WTC11 (cell line): ENCODE data around the gene CRABP2. TPM values are rescaled to one million over a fixed set of nuclear protein-coding genes. Genes with fewer than 3 reads are reported as not detected.

Experiments
- ATAC-seq: fragments of 200-7000 bp; cut with Tn5 transposase; 2 replicates; pipeline ENCODE4 v1.10.0; 2021; ENCODE audit warnings: mild to moderate bottlenecking, moderate library complexity
- CTCF ChIA-PET: fragments of 300-600 bp; sonication (Branson Sonifier 250); formaldehyde crosslinking; loops from one replicate; lab custom pipeline; 2021; ENCODE audit warnings: antibody characterized with exemption; lab: Charles Lee
- POLR2A ChIA-PET: fragments of 350-600 bp; sonication (Branson Sonifier 250); formaldehyde crosslinking; loops from one replicate; lab custom pipeline; 2021; ENCODE audit warnings: antibody characterized with exemption; lab: Charles Lee
- DNase-seq: peaks from one replicate; pipeline ENCODE4 v3.0.0; 2021; ENCODE audit warnings: low spot score
- H3K27ac Mint-ChIP-seq: 2 replicates; pipeline ENCODE4 v1.8.0; 2021; ENCODE audit warnings: mixed read lengths
- H3K27me3 Mint-ChIP-seq: 2 replicates; pipeline ENCODE4 v1.8.0; 2021; ENCODE audit warnings: low read depth, mild to moderate bottlenecking, moderate library complexity, mixed read lengths
- H3K36me3 Mint-ChIP-seq: 2 replicates; pipeline ENCODE4 v1.8.0; 2021; ENCODE audit warnings: mixed read lengths
- H3K4me1 Mint-ChIP-seq: 2 replicates; pipeline ENCODE4 v1.8.0; 2022; ENCODE audit warnings: mixed read lengths
- H3K4me3 Mint-ChIP-seq: 2 replicates; pipeline ENCODE4 v1.8.0; 2021; ENCODE audit warnings: mild to moderate bottlenecking, moderate library complexity, mixed read lengths
- H3K9me3 Mint-ChIP-seq: 2 replicates; pipeline ENCODE4 v1.8.0; 2021; ENCODE audit warnings: mixed read lengths
- CDX4 ChIP-seq: fragments of 250-450 bp; sonication (Bioruptor Pico); IDR thresholded peaks from 2 replicates; pipeline ENCODE4 v1.9.0; 2021; ENCODE audit warnings: moderate library complexity, mild to moderate bottlenecking, inconsistent platforms, borderline replicate concordance
- CREB1 ChIP-seq: sonication (generic); formaldehyde crosslinking; IDR thresholded peaks from 2 replicates; pipeline ENCODE4 v1.8.0; 2023; ENCODE audit warnings: mild to moderate bottlenecking, missing genetic modification reagents
- E2F5 ChIP-seq: sonication (generic); formaldehyde crosslinking; IDR thresholded peaks from 2 replicates; pipeline ENCODE4 v1.8.1; 2022; ENCODE audit warnings: mild to moderate bottlenecking, moderate library complexity, missing genetic modification reagents
- ELF4 ChIP-seq: sonication (generic); formaldehyde crosslinking; IDR thresholded peaks from 2 replicates; pipeline ENCODE4 v1.8.1; 2022; ENCODE audit warnings: low read depth, mild to moderate bottlenecking, moderate library complexity, missing genetic modification reagents
- ESRRA ChIP-seq: sonication (generic); formaldehyde crosslinking; IDR thresholded peaks from 2 replicates; pipeline ENCODE4 v1.8.1; 2022; ENCODE audit warnings: mild to moderate bottlenecking, missing genetic modification reagents, borderline replicate concordance
- FOXJ3 ChIP-seq: sonication (generic); formaldehyde crosslinking; IDR thresholded peaks from 2 replicates; pipeline ENCODE4 v1.9.0; 2021; ENCODE audit warnings: missing genetic modification reagents, mild to moderate bottlenecking, borderline replicate concordance
- GABPB1 ChIP-seq: sonication (generic); formaldehyde crosslinking; IDR thresholded peaks from 2 replicates; pipeline ENCODE4 v1.8.1; 2023; ENCODE audit warnings: mild to moderate bottlenecking, missing genetic modification reagents
- GRHL2 ChIP-seq: fragments of 250-450 bp; sonication (Bioruptor Pico); IDR thresholded peaks from 2 replicates; pipeline ENCODE4 v1.8.0; 2022; ENCODE audit warnings: mild to moderate bottlenecking, moderate library complexity; ENCODE audit not compliant: insufficient replicate concordance, severe bottlenecking
- JAZF1 ChIP-seq: fragments of 250-450 bp; sonication (Bioruptor Pico); IDR thresholded peaks from 2 replicates; pipeline ENCODE4 v1.9.0; 2021; ENCODE audit warnings: moderate library complexity, mild to moderate bottlenecking, inconsistent platforms
- SMAD3 ChIP-seq: sonication (generic); formaldehyde crosslinking; IDR thresholded peaks from 2 replicates; pipeline ENCODE4 v1.8.0; 2022; ENCODE audit warnings: missing genetic modification reagents, mild to moderate bottlenecking, borderline replicate concordance
- SOX15 ChIP-seq: fragments of 250-450 bp; sonication (Bioruptor Pico); IDR thresholded peaks from 2 replicates; pipeline ENCODE4 v1.9.0; 2021; ENCODE audit warnings: mild to moderate bottlenecking
- SP1 ChIP-seq: sonication (generic); formaldehyde crosslinking; conservative IDR thresholded peaks from 2 replicates; pipeline ENCODE4 v1.8.1; 2022; ENCODE audit warnings: missing genetic modification reagents
- TEAD1 ChIP-seq: sonication (generic); formaldehyde crosslinking; IDR thresholded peaks from 2 replicates; pipeline ENCODE4 v1.8.0; 2022; ENCODE audit warnings: mild to moderate bottlenecking, missing genetic modification reagents
- USF2 ChIP-seq: sonication (generic); formaldehyde crosslinking; IDR thresholded peaks from 2 replicates; pipeline ENCODE4 v1.8.1; 2023; ENCODE audit warnings: mild to moderate bottlenecking, missing genetic modification reagents, moderate library complexity
- ZNF121 ChIP-seq: sonication (generic); formaldehyde crosslinking; IDR thresholded peaks from 2 replicates; pipeline ENCODE4 v1.8.0; 2023; ENCODE audit warnings: missing genetic modification reagents
- ZNF263 ChIP-seq: sonication (generic); formaldehyde crosslinking; IDR thresholded peaks from 2 replicates; pipeline ENCODE4 v1.8.1; 2022; ENCODE audit warnings: low read depth, mild to moderate bottlenecking, moderate library complexity, missing genetic modification reagents
- ZNF281 ChIP-seq: sonication (generic); formaldehyde crosslinking; IDR thresholded peaks from 2 replicates; pipeline ENCODE4 v1.8.0; 2023; ENCODE audit warnings: mild to moderate bottlenecking, missing genetic modification reagents
- ZNF425 ChIP-seq: fragments of 250-450 bp; sonication (Bioruptor Pico); conservative IDR thresholded peaks from 2 replicates; pipeline ENCODE4 v1.9.0; 2021; ENCODE audit warnings: mild to moderate bottlenecking
- total RNA-seq: library from RNA; stranded (reverse); gene quantifications from 3 replicates; pipeline ENCODE4 v1.2.3, GENCODE V29; 2021

The CRABP2 gene
- total RNA-seq, 1 experiment from 2014 or later: 135 TPM

GRCh38 chr1:156717351-156717750 lies 12.0 kb upstream of the CRABP2 start (continued):
- no peak for TF ChIP-seq ZNF425
- no peak for TF ChIP-seq E2F5 (CRISPR knock-in tag)
- TF ChIP-seq ZNF121 (CRISPR knock-in tag): no peak
- no peak for TF ChIP-seq USF2 (CRISPR knock-in tag)
- no peak for TF ChIP-seq JAZF1 (CRISPR knock-in tag)
- TF ChIP-seq CDX4 (CRISPR knock-in tag): no peak
- TF ChIP-seq FOXJ3: no peak
- TF ChIP-seq ESRRA (CRISPR knock-in tag): no peak

- no peak for ATAC-seq
- H3K4me3 Mint-ChIP-seq: no peak overlapping the region
- ChIA-PET CTCF (interaction anchor here (1.5 to 25.2 kb wide), 3 partner anchors 8 to 27 kb away, joined by 10 to 1553 read pairs (median 360); partner anchors contain the start of genes ISG20L2 and METTL25B), POLR2A (interaction anchor here (0.8 to 1.2 kb wide), 3 partner anchors 9 to 37 kb away, joined by 3 to 4 read pairs (median 3); partner anchors contain the start of genes HDGF, ISG20L2 and METTL25B)
- H3K27me3 Mint-ChIP-seq: no peaks in the 10 kb centered on the region; the same call in 1 of the 2 replicates
- DNase-seq: no peak
- peak overlapping the region; percentile 32; the same call in 1 of the 2 replicates for H3K27ac Mint-ChIP-seq
- H3K36me3 Mint-ChIP-seq: peaks cover 4% of the 10 kb centered on the region
- TF ChIP-seq SP1 (CRISPR knock-in tag) (no peak), ELF4 (CRISPR knock-in tag) (no peak), SOX15 (CRISPR knock-in tag) (no peak), ZNF263 (CRISPR knock-in tag) (no peak), GRHL2 (CRISPR knock-in tag) (no peak), CREB1 (no peak), TEAD1 (CRISPR knock-in tag) (no peak), GABPB1 (CRISPR knock-in tag) (no peak), SMAD3 (CRISPR knock-in tag) (no peak), ZNF281 (CRISPR knock-in tag) (no peak)
- peaks cover 35% of the 10 kb centered on the region for H3K4me1 Mint-ChIP-seq
- H3K9me3 Mint-ChIP-seq: no peaks in the 10 kb centered on the region
Observed at GRCh38 chr1:156714830-156715229, 9.4 kb upstream of the CRABP2 start.
